Prostate gland (tissue), 2 donors: Measurements from ENCODE around the gene ZFAND3. TPM values are rescaled to one million over a fixed set of nuclear protein-coding genes. Genes with fewer than 3 reads are reported as not detected.
A peak's percentile ranks its signal among the peaks of the same experiment; 100 is the strongest.

Source experiments
- DNase-seq: peaks from one replicate; pipeline ENCODE4 v3.0.0-alpha.2; 2019; ENCODE audit warnings: low spot score
- H3K27ac ChIP-seq, 2 donors: fragments of 200-600 bp; sonication (generic); 2 replicates each; pipeline ENCODE4 v1.5.1; 2017 to 2019
- H3K27me3 ChIP-seq: fragments of 200-600 bp; sonication (generic); replicated peaks from 2 replicates; pipeline ENCODE4 v1.5.1; 2019; ENCODE audit not compliant: insufficient read depth
- H3K36me3 ChIP-seq, 2 donors: fragments of 200-600 bp; sonication (generic); 1 replicate in 1 of 2; 2 replicates in 1 of 2; pipeline versions ENCODE4 v1.5.1 to v1.8.1; 2017 to 2019
- H3K4me1 ChIP-seq: fragments of 200-600 bp; sonication (generic); replicated peaks from 2 replicates; pipeline ENCODE4 v1.5.1; 2019
- H3K4me3 ChIP-seq, 2 donors: fragments of 200-600 bp; sonication (generic); 2 replicates each; pipeline ENCODE4 v1.5.1; 2017 to 2019
- H3K9me3 ChIP-seq: fragments of 200-600 bp; sonication (generic); 2 replicates; pipeline ENCODE4 v1.5.1; 2017
- POLR2A ChIP-seq: fragments of 450-650 bp; IDR thresholded peaks from one replicate; pipeline ENCODE4 v1.6.1; 2016; ENCODE audit warnings: antibody characterized with exemption, mild to moderate bottlenecking
- POLR2AphosphoS5 ChIP-seq: sonication (generic); formaldehyde crosslinking; IDR thresholded peaks from one replicate; pipeline ENCODE4 v1.6.1; 2017; ENCODE audit warnings: antibody characterized with exemption
- WGBS: methylation state at CpG from one replicate; pipeline ENCODE4 v1.1.5; 2018; 5-methylcytosine and 5-hydroxymethylcytosine counted together
- intact Hi-C: fragments of 100-400 bp; cut with DNase I; formaldehyde crosslinking; loops from one replicate; pipeline ENCODE4 v1.14.2; 2022
- total RNA-seq, 2 donors: library from RNA; depleted of rRNA; stranded (reverse); fragments of >200 nt; gene quantifications; one replicate each; pipeline ENCODE4 v1.1.0, GENCODE V29; 2016
- TF ChIP-seq, protein P1 (sequence below), 4 experiments: fragments of 200-600 bp in 2 of 4; fragments of 450-650 bp in 2 of 4; sonication (generic) in 2 of 4; IDR thresholded peaks; 1 replicate in 3 of 4; 2 replicates in 1 of 4; pipeline ENCODE4 v1.5.1; 2016 to 2019; ENCODE audit warnings: antibody characterized with exemption in 4 of 4, mild to moderate bottlenecking in 2 of 4, moderate library complexity in 2 of 4

ZFAND3 gene
- total RNA-seq, 2 donors from 2014 or later = 43.5 to 89.1 TPM

DNA sequence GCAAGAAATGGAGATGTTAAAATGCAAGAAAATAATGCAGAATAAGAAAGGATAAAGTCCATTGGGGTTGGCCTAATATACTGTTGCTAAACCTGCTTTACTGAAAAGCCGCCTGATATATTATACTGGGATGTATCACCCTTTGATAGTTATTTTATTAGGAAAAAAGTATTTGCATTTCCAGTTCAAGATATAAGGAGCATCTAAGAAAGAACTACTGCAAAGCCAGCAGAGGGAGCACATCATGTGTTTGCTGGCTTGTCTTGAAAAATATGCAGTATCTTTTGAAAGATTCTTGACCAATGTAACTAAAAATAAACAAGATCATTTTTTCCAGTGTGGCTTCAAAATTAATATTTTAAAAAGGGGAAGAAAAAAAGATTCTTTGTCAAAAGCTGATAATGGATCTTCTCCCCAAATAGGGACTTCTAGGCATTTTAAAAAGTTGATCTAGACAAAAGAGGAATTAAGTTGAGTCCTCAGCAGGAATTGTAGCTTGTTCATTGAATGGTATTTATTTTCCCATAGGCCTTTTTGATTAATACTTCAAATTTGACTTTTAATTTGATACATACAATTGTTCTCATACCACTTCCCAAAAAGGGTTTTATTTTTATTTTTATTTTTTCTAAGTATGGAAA, 214.9 kb downstream of the ZFAND3 start:
- no peak overlapping the region for H3K27ac ChIP-seq
- no peaks in the 10 kb centered on the region for H3K4me1 ChIP-seq
- no peak overlapping the region for H3K4me3 ChIP-seq
- no peaks in the 10 kb centered on the region for H3K27me3 ChIP-seq
- H3K9me3 ChIP-seq = no peaks in the 10 kb centered on the region
- DNase-seq = no peak
- 42% methylated on average over 1 of the region's 1 CpG for WGBS
- no peaks in the 10 kb centered on the region for H3K36me3 ChIP-seq
- peak; percentile 31 for TF ChIP-seq POLR2AphosphoS5
- TF ChIP-seq POLR2A = no peak
- TF ChIP-seq, protein P1, sequence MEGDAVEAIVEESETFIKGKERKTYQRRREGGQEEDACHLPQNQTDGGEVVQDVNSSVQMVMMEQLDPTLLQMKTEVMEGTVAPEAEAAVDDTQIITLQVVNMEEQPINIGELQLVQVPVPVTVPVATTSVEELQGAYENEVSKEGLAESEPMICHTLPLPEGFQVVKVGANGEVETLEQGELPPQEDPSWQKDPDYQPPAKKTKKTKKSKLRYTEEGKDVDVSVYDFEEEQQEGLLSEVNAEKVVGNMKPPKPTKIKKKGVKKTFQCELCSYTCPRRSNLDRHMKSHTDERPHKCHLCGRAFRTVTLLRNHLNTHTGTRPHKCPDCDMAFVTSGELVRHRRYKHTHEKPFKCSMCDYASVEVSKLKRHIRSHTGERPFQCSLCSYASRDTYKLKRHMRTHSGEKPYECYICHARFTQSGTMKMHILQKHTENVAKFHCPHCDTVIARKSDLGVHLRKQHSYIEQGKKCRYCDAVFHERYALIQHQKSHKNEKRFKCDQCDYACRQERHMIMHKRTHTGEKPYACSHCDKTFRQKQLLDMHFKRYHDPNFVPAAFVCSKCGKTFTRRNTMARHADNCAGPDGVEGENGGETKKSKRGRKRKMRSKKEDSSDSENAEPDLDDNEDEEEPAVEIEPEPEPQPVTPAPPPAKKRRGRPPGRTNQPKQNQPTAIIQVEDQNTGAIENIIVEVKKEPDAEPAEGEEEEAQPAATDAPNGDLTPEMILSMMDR (IDR thresholded peaks at IDR 0.05) = peak; percentile 11 to 62 (median 44)
- intact Hi-C loops = loop anchor here (5.0 kb wide), 1 partner anchor 458 kb away; no protein-coding TSS in a partner anchor

DNA sequence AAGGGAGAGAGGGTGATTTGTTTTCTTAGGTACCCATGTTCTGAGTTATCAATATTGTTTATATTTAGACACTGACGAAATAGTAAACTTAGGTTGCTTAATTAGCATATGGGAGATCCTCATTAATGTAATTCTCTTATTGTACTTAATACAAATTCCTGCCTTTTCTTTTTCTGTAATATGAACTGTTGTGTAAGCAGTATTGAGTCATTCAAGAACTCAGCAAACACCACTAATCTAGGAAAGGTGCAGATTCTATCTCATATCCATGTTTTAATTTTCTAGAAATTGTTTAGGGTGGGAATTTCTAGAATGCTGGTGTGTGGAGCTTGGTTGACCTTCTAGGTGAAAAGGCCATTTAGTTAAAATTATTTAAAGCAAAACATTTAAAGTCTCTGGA, 216.0 kb downstream of the ZFAND3 start:
- TF ChIP-seq, protein P1 (IDR thresholded peaks at IDR 0.05) = no peak
- TF ChIP-seq POLR2AphosphoS5 = no peak
- TF ChIP-seq POLR2A = no peak
- intact Hi-C loops = no loop called here
- H3K4me1 ChIP-seq = no peaks in the 10 kb centered on the region
- DNase-seq = no peak
- no peaks in the 10 kb centered on the region for H3K9me3 ChIP-seq
- no peaks in the 10 kb centered on the region for H3K36me3 ChIP-seq
- WGBS = 96% methylated on average over 1 of the region's 1 CpG
- no peak overlapping the region for H3K4me3 ChIP-seq
- H3K27me3 ChIP-seq = no peaks in the 10 kb centered on the region
- no peak overlapping the region for H3K27ac ChIP-seq

DNA sequence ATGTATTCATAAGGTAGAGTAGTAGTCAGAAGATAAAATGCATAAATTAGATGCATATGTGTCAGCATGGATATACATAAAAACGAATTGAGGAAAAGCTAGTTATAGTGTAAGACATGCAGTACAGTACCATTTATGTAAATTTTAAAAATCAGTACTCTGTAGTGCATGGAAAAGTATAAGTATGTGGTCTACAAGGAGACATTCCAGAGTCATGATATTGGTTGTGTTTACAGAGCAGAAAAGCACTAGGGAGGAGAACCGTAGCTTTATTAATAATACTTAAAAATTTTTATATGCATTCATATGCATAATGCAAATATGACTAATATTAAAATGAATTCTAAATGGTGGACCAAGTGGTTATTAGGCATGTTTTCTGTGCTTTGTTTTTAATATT, 220.0 kb downstream of the ZFAND3 start:
- H3K9me3 ChIP-seq = no peaks in the 10 kb centered on the region
- 89% methylated on average over 2 of the region's 2 CpGs for whole genome bisulfite sequencing
- intact Hi-C loops = no loop called here
- H3K4me1 ChIP-seq = no peaks in the 10 kb centered on the region
- H3K4me3 ChIP-seq = no peak overlapping the region
- DNase-seq = no peak
- TF ChIP-seq, protein P1 (IDR thresholded peaks at IDR 0.05) = no peak
- TF ChIP-seq POLR2A (no peak), POLR2AphosphoS5 (no peak)
- no peaks in the 10 kb centered on the region for H3K36me3 ChIP-seq
- H3K27ac ChIP-seq = no peak overlapping the region
- H3K27me3 ChIP-seq = no peaks in the 10 kb centered on the region

DNA sequence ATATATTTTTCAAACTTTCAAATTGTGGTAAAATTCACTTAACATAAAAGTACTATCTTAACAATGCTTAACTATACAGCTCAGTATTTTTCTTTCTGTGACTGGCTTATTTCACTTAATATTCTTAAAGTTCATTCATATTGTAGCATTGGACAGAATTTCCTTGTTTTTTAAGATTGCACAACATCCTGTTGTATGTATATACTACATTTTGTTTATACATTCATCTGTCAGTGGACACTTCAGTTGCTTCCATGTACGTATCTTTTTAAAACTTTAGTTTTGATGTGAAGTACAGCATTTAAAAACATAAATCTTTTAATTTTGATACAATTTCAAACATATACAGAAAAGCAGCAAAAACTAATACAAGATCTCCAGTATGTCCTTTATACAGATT, 220.7 kb downstream of the ZFAND3 start:
- no peak for DNase-seq
- no peak overlapping the region for H3K4me3 ChIP-seq
- H3K4me1 ChIP-seq = no peaks in the 10 kb centered on the region
- intact Hi-C loops = no loop called here
- H3K9me3 ChIP-seq = no peaks in the 10 kb centered on the region
- no peaks in the 10 kb centered on the region for H3K27me3 ChIP-seq
- no peak overlapping the region for H3K27ac ChIP-seq
- no peak for TF ChIP-seq POLR2A
- TF ChIP-seq, protein P1 (IDR thresholded peaks at IDR 0.05) = no peak
- TF ChIP-seq POLR2AphosphoS5 = no peak
- H3K36me3 ChIP-seq = no peaks in the 10 kb centered on the region
- 95% methylated on average over 1 of the region's 1 CpG for WGBS

DNA sequence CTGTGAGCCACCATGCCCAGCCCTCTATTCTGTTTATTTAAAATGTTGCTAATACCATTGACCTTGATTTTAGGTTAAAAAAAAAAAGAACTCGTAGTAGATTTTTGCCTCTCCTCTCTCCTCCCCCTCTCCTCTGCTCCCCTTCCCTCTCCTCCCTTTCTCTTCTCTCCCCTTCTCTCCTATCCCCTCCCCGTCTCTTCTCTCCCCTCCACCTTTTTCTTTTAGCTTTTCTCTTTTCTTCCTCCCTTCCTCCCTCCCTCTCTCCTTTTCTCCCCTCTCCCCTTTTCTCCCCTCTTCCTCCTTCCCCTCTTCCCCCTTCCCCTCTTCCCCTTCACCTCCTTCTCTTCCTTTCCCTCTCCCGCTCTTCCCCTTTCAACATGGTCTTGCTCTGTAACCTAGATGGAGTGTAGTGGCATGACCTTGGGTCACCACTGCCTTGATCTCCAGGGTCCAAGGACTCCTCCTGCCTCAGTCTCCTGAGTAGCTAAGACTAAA, 223.8 kb downstream of the ZFAND3 start:
- no peak overlapping the region for H3K4me3 ChIP-seq
- intact Hi-C loops = no loop called here
- DNase-seq = no peak
- H3K36me3 ChIP-seq = no peaks in the 10 kb centered on the region
- H3K27me3 ChIP-seq = no peaks in the 10 kb centered on the region
- H3K9me3 ChIP-seq = no peaks in the 10 kb centered on the region
- WGBS = 92% methylated on average over 3 of the region's 3 CpGs
- TF ChIP-seq POLR2A (no peak), POLR2AphosphoS5 (no peak)
- TF ChIP-seq, protein P1 (IDR thresholded peaks at IDR 0.05) = no peak
- H3K4me1 ChIP-seq = no peaks in the 10 kb centered on the region
- no peak overlapping the region for H3K27ac ChIP-seq
